GM18519 (cell line): ENCODE measurements around the gene CCDC171.
"Not testable (repeated sequence)": the region's sequence is repeated elsewhere in the genome, so short reads cannot be mapped to it uniquely, and the experiment has no call there.

Experiments
- ATAC-seq: cut with Tn5 transposase; IDR thresholded peaks from one replicate; pipeline ENCODE4 v1.9.1; 2021; ENCODE audit warnings: mild to moderate bottlenecking, moderate library complexity; ENCODE audit not compliant: unreplicated experiment, low FRiP score

Gene CCDC171

DNA sequence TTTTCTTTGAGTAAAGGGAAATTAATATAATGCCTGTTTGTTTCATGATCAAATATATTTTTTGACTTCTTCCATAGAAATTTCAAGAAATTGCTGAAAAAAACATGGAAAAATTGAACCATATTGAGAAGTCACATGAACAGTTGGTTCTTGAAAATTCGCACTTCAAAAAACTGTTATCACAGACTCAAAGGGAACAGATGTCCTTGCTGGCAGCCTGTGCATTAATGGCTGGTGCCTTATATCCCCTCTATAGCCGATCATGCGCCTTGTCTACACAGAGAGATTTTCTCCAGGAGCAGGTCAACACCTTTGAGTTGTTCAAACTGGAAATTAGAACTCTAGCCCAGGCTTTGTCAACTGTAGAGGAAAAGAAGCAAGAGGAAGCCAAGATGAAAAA, 191.4 kb downstream of the CCDC171 start:
- ATAC-seq: no peak

DNA sequence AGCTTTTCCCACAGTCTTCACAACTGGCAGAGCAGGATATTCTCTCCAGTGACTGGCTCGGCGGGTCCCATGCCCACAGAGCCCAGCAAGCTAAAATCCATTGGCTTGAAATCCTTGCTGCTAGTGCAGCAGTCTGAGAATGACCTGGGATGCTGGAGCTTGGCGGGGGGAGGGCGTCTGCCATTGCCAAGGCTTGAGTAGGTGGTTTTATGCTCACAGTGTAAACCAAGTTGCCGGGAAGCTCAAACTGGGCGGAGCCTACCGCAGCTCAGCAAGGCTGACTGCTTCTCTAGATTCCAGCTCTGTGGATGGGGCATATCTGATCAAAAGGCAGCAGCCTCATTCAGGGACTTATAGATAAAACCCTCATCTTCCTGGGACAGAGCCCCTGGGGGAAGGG, 194.1 kb downstream of the CCDC171 start:
- ATAC-seq: no peak

DNA sequence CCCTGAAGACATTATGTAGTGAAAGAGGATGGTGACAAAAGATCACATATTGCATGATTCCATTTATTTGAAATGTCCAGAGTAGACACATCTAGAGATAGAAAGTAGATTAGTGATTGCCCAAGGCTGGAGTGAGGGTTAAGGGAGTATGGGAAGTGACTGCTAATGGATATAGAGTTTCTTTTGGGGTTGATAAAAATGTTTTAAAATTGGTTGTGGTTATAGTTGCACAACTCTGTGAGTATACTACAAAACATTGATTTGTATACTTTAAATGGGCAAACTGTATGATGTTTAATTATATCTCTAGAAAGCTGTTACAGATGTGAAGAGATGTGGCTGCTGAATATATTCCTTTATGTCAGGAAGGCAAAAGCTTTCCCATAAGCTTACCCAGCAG, 202.8 kb downstream of the CCDC171 start:
- no peak for ATAC-seq

DNA sequence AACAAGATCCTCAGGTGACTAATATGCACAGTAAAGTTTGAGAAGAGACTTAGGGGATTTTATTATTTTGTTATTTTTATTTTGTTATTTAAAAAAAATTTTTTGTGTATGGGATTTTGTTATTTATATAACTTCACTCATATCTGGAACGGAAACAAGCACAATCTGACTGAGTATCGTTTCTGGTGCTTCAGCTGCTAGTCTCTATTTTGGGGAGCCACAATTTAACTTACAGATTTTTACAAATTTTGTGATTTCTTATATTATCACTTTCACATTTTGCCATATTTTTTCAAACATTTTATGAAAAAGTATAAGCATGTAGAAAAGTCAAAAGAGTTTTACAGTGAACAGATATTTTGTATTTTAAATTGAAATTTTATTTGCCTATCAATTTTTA, 208.7 kb downstream of the CCDC171 start:
- ATAC-seq: no peak

DNA sequence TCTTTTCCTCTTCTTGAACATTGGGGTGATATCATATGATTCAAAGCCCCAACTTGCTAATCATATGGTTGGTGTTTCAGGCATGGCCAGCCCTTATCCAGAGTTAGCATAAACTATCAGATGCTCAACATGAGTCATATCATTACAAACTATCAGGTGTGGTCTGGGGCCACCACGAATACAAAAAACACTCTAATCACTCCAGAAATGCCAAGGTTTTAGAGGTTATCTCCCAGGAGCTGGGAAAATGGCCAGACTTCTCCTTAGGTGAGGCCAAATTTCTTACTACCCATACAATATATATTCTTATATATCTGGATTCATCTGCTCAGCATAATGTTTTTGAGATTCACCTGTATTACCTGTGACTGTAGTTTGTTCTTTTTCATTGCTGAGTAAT, 210.5 kb downstream of the CCDC171 start:
- no peak for ATAC-seq

DNA sequence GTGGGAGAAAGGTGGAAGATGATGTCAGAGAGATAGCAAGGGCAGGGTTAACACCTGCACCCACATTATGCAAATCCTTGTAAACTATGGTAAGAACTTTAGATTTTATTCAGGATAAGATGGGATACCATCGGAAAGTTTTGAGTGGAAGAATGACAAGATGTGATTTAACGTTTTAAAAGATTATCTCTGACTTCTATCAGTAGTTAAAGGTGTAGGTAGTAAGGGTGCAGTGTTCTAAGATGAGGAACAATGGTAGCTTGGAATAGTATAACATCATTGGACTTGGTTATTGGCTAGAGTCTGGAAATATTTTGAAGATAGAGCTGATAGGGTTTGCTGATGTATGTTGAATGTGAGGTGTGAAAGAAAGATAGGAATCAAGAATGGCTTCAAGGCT, 211.3 kb downstream of the CCDC171 start:
- ATAC-seq: no peak

DNA sequence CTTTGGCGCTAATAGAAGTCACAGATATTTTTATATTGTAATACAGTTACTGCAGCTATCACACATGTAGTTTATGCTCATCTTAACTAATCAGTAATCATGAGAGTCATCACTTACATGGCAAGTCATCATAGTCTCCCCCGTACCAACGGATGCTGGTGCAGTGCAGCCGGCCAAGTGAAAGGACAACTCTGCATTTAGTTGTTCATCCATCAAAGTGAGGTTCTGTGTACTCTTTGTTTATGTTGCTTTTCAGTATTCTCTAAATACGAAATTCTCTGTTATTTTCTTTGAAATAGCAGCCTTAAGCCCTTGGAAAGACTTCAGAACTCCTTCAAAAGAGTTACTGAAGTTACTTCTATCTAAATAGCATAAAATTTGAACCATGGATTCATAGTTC, 216.7 kb downstream of the CCDC171 start:
- ATAC-seq: no peak

DNA sequence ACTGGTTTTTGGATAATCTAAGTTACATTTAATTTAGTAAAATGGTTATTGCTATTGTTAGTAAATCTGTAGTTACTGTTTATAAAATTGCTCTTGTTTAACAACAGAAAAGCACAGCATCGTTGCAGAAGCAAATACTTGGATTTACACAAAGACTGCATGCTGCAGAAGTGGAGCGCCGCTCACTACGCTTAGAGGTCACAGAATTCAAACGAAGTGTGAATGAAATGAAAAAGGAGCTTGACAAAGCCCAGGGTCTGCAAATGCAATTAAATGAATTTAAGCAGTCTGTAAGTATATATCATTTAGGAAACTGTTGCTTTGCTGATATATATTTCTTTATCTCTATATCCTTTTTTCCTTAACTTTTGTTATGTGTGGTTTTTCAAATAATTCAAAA, 226.0 kb downstream of the CCDC171 start:
- no peak for ATAC-seq

DNA sequence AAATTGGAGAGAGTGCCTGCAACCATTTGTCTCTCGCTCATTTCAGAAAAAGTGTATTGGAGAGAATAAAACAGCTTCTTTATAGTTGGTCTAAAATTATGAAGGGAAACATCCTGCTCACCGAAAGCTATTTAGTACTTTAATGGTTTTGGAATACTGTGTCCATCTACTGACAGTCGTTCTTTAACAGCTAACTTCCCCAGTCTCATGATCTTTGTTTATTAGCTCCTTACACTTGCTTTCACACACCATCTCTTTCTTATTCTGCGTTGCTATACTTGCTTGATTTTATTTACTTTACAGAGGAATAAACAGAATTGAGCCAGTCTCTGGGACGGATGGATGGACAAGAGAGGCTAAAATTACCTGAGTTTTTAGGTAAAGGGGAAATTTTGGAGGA, 229.3 kb downstream of the CCDC171 start:
- no peak for ATAC-seq

DNA sequence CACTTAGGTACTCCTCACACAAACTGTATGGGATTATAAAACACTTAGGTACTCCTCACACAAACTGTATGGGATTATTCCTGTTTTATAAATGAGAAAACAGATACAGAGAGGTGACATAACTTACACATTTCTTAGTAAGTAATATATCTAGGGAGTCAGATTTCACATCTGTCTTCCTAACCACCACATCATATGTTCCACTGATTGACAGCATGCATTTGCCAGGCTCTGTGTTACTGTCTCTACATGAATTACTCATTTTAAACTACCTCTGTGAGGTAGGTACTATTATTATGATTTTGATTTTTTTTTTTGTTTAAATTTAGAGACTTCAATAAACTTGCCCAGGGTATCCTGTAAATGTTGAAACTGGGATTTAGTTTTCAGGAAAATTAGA, 232.7 kb downstream of the CCDC171 start:
- no peak for ATAC-seq

DNA sequence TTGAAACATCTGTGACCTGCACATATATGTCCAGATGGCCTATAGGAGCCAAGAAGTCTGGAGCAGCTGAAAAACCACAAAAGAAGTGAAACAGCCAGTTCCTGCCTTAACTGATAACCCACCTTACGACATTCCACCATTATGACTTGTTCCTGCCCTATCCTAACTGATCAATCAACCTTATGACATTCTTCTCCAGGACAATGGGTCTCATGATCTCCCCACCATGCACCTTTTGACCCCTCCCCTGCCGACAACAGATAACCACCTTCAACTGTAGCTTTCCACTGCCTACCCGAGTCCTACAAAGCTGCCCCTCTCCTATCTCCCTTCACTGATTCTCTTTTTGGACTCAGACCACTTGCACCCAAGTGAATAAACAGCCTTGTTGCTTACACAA, 233.8 kb downstream of the CCDC171 start:
- ATAC-seq: no peak

DNA sequence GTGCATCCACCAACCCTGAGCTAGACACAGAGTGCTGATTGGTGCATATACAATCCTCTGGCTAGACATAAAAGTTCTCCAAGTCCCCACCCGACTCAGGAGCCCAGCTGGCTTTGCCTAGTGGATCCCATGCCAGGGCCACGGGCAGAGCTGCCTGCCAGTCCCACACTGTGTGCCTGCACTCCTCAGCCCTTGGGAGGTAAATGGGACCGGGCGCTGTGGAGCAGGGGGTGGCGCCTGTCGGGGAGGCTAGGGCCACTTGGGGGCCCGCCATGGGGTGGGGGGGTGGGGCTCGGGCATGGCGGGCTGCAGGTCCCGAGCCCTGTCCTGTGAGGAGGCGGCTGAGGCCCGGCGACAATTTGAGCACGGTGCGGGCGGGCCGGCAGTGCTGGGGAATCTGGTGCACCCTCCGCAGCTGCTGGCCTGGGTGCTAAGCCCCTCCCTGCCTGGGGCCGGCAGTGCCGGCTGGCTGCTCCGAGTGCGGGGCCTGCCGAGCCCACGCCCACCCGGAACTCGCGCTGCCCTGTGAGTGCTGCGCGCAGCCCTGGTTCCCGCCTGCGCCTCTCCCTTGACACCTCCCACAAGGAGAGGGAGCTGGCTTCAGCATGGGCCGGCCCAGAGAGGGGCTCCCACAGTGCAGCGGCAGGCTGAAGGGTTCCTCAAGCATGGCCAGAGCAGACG, 257.5 kb downstream of the CCDC171 start:
- ATAC-seq: not testable (repeated sequence)

DNA sequence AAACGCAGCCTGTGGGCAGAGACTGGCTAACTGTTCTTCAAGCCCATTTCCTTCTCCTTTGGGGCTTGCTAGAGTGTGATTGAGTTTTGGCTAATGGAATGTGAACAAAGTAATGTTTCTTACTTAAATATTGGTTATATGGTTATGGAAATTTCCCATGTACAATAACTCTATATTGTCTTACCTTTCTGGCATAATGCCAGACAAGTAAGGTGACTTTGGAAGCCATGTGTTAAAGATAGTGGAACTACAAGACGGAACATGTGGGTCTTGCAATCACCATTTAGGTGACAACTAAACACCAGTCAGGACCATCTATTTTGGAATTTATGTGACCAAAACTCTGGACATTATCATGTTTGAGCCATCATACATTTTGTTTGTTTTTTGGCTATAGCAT, 260.2 kb downstream of the CCDC171 start:
- no peak for ATAC-seq

DNA sequence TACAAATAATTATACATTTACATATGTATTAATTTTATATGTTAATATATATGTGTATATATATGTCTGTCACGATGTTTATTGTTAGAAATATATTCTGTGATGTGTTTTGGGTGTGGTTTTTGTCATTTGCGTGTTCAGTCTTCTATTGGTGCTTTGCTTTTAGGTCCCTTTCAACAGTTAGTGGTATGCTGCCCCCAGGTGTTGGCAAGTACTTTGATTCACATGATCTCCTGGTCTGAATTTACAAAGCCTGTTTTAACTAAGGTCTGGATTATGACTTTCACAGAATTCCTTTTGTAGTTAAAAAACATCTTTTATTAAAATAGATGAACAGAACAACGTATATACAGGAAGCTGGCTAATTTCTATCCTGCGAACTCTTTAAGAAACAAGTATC, 271.5 kb downstream of the CCDC171 start:
- no peak for ATAC-seq

DNA sequence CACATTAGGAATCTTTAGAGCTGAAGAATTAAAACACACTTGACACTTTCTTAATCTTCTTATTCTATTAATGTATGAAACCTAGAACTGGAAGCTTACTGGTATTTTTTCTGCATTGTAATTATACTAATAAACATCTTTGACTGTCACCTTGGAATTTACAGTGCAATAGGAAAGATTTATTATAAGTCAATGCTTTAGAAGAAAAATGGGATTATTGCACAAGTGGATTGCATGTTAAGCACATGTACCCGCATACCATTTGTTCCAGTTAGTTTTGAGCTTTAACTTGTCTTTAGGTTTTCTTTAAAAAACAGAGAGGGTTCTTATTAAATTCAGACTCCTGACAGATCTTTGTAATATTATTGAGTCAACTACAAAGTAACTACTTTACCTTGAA, 278.5 kb downstream of the CCDC171 start:
- no peak for ATAC-seq

DNA sequence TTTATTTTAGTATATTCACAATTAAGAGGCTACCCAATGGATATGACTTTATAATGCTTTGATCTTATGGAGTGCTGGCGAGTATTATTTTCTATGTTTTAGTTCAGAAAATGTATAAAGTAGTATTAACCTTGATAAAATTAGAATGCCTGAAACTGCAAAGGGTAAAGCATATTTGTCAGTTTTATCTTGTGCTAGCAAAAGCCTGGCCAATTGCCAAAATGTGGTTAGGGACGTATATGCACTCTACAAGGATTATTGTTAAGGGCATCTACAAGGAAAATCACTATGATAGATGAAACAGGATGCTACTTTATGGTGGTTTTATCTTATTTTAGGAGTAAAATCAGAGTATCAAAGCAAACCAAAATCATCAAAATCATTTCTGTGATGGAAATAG, 281.7 kb downstream of the CCDC171 start:
- no peak for ATAC-seq

DNA sequence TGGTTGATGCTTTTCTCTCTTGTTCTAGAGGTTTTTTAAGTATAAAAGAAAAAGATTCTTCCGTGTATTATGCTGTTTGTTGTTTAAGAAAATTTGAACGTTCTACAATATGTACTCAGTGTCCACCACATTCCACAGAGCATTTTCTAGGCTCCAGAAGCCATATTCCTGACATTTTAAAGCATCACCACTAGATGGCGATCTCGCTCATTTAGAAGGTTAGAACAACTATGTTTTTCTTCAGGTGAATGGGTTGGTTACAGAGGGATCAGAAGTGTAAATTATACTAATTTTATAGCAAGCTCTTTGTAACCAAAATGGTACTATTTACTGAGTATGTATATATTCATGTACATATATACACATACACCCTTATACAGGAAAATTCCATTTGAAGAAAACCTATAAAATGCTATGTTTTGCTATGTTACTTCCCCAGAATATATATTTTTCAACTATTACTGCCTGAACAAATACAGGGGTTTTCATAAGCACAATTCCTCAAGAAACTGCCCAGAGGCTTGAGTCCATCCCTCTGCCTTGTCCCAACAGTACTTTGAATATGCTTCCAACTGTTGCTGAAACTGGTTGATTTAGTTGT, 284.3 kb downstream of the CCDC171 start:
- ATAC-seq: peak; percentile 81

DNA sequence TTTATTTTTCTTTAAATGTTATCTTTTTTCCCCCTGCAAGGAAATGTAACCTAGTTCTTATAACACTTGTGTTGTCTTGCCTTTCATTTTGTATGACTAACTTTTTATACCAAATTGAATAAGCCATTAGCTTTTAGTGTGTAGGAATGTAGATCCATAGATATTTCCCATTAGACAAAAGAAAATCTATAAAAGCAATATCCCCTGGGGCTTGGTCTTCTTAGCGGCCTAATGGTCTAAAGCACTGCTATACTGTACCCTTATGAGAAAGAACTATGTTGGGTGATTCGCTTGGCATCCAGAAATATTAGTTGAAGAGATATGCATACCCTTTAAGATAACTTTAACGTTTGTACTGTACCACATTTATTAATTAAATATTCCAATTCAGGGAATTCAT, 289.2 kb downstream of the CCDC171 start:
- ATAC-seq: no peak

DNA sequence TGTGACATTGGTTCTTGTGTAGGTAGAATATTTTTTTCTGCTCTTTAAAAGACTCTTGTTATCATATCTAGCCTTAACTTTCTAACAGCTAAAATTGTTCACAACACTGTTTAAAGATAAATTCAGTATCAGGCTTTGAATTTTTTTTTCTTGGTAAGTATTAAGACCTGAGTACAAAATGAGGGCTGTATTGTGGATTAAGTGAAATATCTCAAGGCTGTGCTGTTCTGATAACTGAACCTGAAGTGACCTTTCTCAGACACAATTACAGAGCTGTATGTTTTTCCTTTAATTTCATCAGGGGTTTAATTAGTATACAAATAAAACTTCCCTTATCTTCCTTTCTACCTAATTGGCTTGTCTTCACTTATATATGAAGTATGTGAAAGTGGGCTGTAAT, 290.5 kb downstream of the CCDC171 start:
- ATAC-seq: no peak

DNA sequence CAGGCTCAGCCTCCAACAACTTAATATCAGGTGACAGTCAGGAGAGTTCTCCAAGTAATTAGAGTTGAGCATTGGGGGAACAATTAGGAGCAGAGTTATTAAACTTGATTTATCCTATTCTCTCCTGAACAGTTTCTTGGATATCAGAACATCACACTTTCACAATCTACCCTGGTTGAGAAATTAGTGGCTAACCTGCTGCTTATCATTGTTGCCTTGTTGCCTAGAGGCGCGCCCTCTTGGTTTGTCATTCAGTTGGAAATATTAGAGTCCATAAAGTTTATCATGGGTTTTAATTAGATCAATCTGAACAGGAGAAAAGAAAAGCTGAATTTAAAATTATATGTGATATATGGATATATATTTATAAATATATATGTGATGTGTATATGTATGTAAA, 291.1 kb downstream of the CCDC171 start:
- no peak for ATAC-seq

DNA sequence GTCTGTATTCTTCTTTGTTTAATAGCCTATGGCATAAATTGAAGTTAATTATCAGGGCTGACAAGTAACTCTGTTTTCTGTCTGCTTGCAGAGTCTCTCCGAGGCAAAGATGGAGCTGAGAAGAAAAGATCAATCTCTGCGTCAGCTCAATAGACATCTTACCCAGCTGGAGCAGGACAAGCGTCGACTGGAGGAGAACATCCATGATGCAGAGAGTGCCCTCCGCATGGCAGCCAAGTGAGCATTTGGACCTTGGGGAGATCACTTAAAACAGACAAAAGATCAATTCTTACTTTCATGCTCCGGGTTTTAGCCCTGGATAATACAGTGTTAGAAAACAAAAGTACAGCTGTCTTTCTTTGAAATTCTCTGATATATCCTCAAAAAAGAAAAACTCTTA, 293.8 kb downstream of the CCDC171 start:
- ATAC-seq: no peak

DNA sequence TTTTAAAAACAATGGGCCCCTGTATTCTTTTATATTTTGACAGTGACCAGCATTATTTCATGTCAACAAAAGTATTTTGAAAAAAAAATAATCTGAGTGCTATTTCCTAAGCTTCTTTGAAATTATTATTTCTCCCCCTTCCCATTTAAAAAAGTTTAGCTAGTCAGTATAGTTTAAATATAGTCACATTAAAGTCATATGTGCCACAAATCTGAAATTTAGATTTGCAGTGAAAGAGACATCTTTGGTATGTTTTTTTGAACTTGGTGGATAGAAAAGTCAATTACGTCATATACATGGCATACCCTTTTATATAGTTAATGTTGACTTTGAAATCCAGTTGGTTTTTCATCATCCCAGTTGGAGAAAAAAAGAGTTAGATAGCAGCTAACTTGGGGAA, 297.0 kb downstream of the CCDC171 start:
- no peak for ATAC-seq

DNA sequence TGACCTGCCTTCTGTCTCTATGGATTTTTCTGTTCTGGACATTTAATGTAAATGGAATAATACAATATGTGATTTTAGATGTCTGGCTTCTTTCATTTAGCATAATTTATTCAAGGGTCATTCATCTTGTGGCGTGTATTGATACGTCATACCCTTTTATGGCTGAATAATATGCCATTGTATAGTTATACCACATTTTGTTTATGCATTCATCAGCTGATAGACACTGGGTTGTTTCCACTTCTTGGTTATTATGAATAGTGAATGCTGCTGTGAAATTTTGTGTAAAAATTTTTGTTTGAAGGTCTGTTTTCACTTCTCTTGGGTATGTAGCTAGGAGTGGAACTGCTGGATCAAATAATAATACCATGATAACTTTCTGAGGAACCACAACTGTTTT, 298.9 kb downstream of the CCDC171 start:
- no peak for ATAC-seq
